ENCODE results near the gene INPP5D. TPM values are rescaled to one million over a fixed set of nuclear protein-coding genes. Genes with fewer than 3 reads are reported as not detected.

INPP5D gene
- total and polyA plus RNA-seq, 2 donors (not counting 3 experiments of a cell fraction or from before 2014, with no cell fraction given) = 13.9 to 46.6 TPM

DNA sequence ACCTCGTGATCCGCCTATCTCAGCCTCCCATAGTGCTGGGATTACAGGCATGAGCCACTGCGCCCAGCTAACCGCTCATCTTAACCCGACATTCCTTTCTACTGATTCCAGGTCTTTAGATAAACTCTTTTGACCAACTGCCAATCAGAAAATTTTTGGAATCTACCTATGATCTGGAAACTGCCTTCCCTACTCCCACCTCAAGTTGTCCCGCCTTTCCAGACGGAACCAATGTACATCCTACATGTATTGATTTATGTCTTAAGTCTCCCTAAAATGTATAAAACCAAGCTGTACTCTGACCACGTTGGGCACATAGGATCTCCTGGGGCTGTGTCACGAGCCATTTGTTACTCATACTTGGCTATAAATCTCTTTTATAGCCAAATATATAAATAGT lies 30.8 kb upstream of the INPP5D start:
- H3K4me3 ChIP-seq (replicated peaks in 1 of 3; ENCODE audit: insufficient read depth in 1 of 3, low read depth in 1 of 3, low read length in 3 of 3) = no peak overlapping the region
- CTCF ChIA-PET = interaction anchor here (0.6 to 2.2 kb wide), 59 partner anchors 8 to 418 kb away, joined by 3 to 55 read pairs (median 4); partner anchors contain the start of genes ATG16L1, INPP5D and NGEF
- no peak overlapping the region for H3K27ac ChIP-seq (ENCODE audit: insufficient read depth, low read depth, low read length)
- no peaks in the 10 kb centered on the region for H3K9me1 ChIP-seq (replicated peaks; ENCODE audit: control insufficient read depth, extremely low read depth, insufficient read depth, low read length)
- no peaks in the 10 kb centered on the region for H3K36me3 ChIP-seq (ENCODE audit: control insufficient read depth in 2 of 2, extremely low read depth in 1 of 2, insufficient read depth in 2 of 2, low read length in 2 of 2)
- no peak for TF ChIP-seq MYC (IDR thresholded peaks at IDR 0.05; ENCODE audit: low read depth, low read length)
- no peak for TF ChIP-seq JUN (IDR thresholded peaks at IDR 0.05; ENCODE audit: borderline replicate concordance, insufficient read depth, insufficient read length, low read depth)
- TF ChIP-seq, protein P1, sequence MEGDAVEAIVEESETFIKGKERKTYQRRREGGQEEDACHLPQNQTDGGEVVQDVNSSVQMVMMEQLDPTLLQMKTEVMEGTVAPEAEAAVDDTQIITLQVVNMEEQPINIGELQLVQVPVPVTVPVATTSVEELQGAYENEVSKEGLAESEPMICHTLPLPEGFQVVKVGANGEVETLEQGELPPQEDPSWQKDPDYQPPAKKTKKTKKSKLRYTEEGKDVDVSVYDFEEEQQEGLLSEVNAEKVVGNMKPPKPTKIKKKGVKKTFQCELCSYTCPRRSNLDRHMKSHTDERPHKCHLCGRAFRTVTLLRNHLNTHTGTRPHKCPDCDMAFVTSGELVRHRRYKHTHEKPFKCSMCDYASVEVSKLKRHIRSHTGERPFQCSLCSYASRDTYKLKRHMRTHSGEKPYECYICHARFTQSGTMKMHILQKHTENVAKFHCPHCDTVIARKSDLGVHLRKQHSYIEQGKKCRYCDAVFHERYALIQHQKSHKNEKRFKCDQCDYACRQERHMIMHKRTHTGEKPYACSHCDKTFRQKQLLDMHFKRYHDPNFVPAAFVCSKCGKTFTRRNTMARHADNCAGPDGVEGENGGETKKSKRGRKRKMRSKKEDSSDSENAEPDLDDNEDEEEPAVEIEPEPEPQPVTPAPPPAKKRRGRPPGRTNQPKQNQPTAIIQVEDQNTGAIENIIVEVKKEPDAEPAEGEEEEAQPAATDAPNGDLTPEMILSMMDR (IDR thresholded peaks at IDR 0.05; ENCODE audit: extremely low read depth in 1 of 2, insufficient read depth in 1 of 2, low read depth in 1 of 2, low read length in 2 of 2) = no peak
- TF ChIP-seq, protein P2, sequence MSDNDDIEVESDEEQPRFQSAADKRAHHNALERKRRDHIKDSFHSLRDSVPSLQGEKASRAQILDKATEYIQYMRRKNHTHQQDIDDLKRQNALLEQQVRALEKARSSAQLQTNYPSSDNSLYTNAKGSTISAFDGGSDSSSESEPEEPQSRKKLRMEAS (IDR thresholded peaks at IDR 0.05; ENCODE audit: insufficient read depth, insufficient read length) = no peak
- POLR2A ChIA-PET = no interaction called here
- FAIRE-seq (peak; percentile 4), DNase-seq (ENCODE audit: low read depth, low spot score) (no peak)
- no peak overlapping the region for H3K4me2 ChIP-seq (ENCODE audit: insufficient read depth, low read length)
- no peaks in the 10 kb centered on the region for H4K20me1 ChIP-seq (replicated peaks; ENCODE audit: control insufficient read depth, extremely low read depth, insufficient read depth, low read length)
- no peaks in the 10 kb centered on the region for H3K79me2 ChIP-seq (ENCODE audit: control insufficient read depth, insufficient read depth, low read length)
- H3K27me3 ChIP-seq (ENCODE audit: control insufficient read depth in 2 of 2, insufficient read depth in 2 of 2, low read length in 2 of 2) = no peaks in the 10 kb centered on the region
- intact Hi-C loops (cut with micrococcal nuclease) (loop anchor here (1.0 to 10.0 kb wide), 3 partner anchors 176 to 425 kb away; partner anchors contain the start of gene ATG16L1), dilution Hi-C loops (cut with MboI; ENCODE audit: extremely low pct_ligation_motif_present, low sequenced_read_pairs) (no loop called here)
- H2AFZ ChIP-seq (ENCODE audit: low read depth, low read length) = no peak overlapping the region
- no peaks in the 10 kb centered on the region for H3K9me3 ChIP-seq (replicated peaks; ENCODE audit: control insufficient read depth, insufficient read depth, low read length)
- no peak overlapping the region for H3K9ac ChIP-seq (replicated peaks; ENCODE audit: extremely low read depth, insufficient read depth, low read length)
- BruUV-seq (replicated peaks) = no TSS peak
- H3K4me1 ChIP-seq (ENCODE audit: control insufficient read depth, extremely low read depth, insufficient read depth, low read length) = no peaks in the 10 kb centered on the region

Measured in endothelial cell of umbilical vein (primary cell).